GM23338 (cell line): Measurements from ENCODE around the gene PPFIA4. TPM values are rescaled to one million over a fixed set of nuclear protein-coding genes. Genes with fewer than 3 reads are reported as not detected.

Experiments used
- ATAC-seq: fragments of 200-7000 bp; cut with Tn5 transposase; 3 replicates; pipeline ENCODE4 v1.9.1; 2020
- DNase-seq: peaks from one replicate; pipeline ENCODE4 v3.0.0-alpha.2; 2015; ENCODE audit warnings: low spot score
- H2AFZ ChIP-seq: fragments of 200-600 bp; sonication (generic); 2 replicates; pipeline ENCODE4 v1.8.0; 2016; ENCODE audit warnings: antibody characterized with exemption, mild to moderate bottlenecking, moderate library complexity
- H3F3A ChIP-seq: fragments of 200-600 bp; sonication (generic); replicated peaks from 2 replicates; pipeline ENCODE4 v1.8.0; 2017; ENCODE audit warnings: antibody characterized with exemption, mixed run types, low read depth
- H3K27ac ChIP-seq: fragments of 200-600 bp; sonication (generic); 2 replicates; pipeline ENCODE4 v1.6.1; 2016; ENCODE audit warnings: low read depth
- H3K27me3 ChIP-seq: fragments of 200-600 bp; sonication (generic); 2 replicates; pipeline ENCODE4 v1.8.0; 2016; ENCODE audit warnings: mild to moderate bottlenecking, mixed run types, moderate library complexity; ENCODE audit not compliant: insufficient read depth
- H3K36me3 ChIP-seq: fragments of 200-600 bp; sonication (generic); 2 replicates; pipeline ENCODE4 v1.8.0; 2016; ENCODE audit warnings: mild to moderate bottlenecking; ENCODE audit not compliant: insufficient read depth
- H3K4me1 ChIP-seq: fragments of 200-600 bp; sonication (generic); 2 replicates; pipeline ENCODE4 v1.8.0; 2016; ENCODE audit warnings: mild to moderate bottlenecking, moderate library complexity; ENCODE audit not compliant: insufficient read depth
- H3K4me2 ChIP-seq: fragments of 200-600 bp; sonication (generic); 2 replicates; pipeline ENCODE4 v1.7.1; 2017; ENCODE audit warnings: mixed run types
- H3K4me3 ChIP-seq: fragments of 200-600 bp; sonication (generic); 2 replicates; pipeline ENCODE4 v1.6.1; 2016; ENCODE audit warnings: mixed run types
- H3K79me2 ChIP-seq: fragments of 200-600 bp; sonication (generic); replicated peaks from 2 replicates; pipeline ENCODE4 v1.8.0; 2017; ENCODE audit warnings: mild to moderate bottlenecking; ENCODE audit not compliant: insufficient read depth
- H3K9me2 ChIP-seq: fragments of 200-600 bp; sonication (generic); 2 replicates; pipeline ENCODE4 v1.8.0; 2017; ENCODE audit not compliant: insufficient read depth
- H4K20me1 ChIP-seq: fragments of 200-600 bp; sonication (generic); replicated peaks from 2 replicates; pipeline ENCODE4 v1.8.0; 2017; ENCODE audit warnings: mild to moderate bottlenecking; ENCODE audit not compliant: insufficient read depth
- H3K27ac Mint-ChIP-seq: 2 replicates; pipeline ENCODE4 v1.8.0; 2020; ENCODE audit warnings: inconsistent platforms, mild to moderate bottlenecking, moderate library complexity, mixed read lengths
- H3K27me3 Mint-ChIP-seq: 3 replicates; pipeline ENCODE4 v1.8.0; 2022; ENCODE audit warnings: low read depth, mild to moderate bottlenecking, moderate library complexity, mixed read lengths, inconsistent platforms; ENCODE audit not compliant: insufficient read depth, poor library complexity
- H3K36me3 Mint-ChIP-seq: 3 replicates; pipeline ENCODE4 v1.8.0; 2021; ENCODE audit warnings: low read depth, mild to moderate bottlenecking, inconsistent platforms, moderate library complexity, mixed read lengths
- H3K4me1 Mint-ChIP-seq: 3 replicates; pipeline ENCODE4 v1.8.0; 2020; ENCODE audit warnings: mild to moderate bottlenecking, inconsistent platforms, mixed read lengths
- H3K4me3 Mint-ChIP-seq: 3 replicates; pipeline ENCODE4 v1.8.0; 2021; ENCODE audit warnings: moderate library complexity, mild to moderate bottlenecking, inconsistent platforms, mixed read lengths
- H3K9me3 Mint-ChIP-seq: 3 replicates; pipeline ENCODE4 v1.8.0; 2020; ENCODE audit warnings: moderate library complexity, mild to moderate bottlenecking, inconsistent platforms, mixed read lengths
- CREB1 ChIP-seq: fragments of 250-450 bp; sonication (Bioruptor Pico); IDR thresholded peaks from 2 replicates; pipeline ENCODE4 v1.5.0; 2020; ENCODE audit warnings: low read depth, mild to moderate bottlenecking, moderate library complexity
- ETS1 ChIP-seq: IDR thresholded peaks from 2 replicates; pipeline ENCODE4 v1.6.1; 2016; ENCODE audit warnings: antibody characterized with exemption
- EZH2 ChIP-seq: fragments of 200-600 bp; sonication (generic); IDR thresholded peaks from one replicate; pipeline ENCODE4 v1.8.0; 2017; ENCODE audit warnings: antibody characterized with exemption, mild to moderate bottlenecking, low read depth; ENCODE audit not compliant: unreplicated experiment
- EZH2phosphoT487 ChIP-seq: fragments of 200-600 bp; sonication (generic); IDR thresholded peaks from one replicate; pipeline ENCODE4 v1.8.1; 2018; ENCODE audit warnings: antibody characterized with exemption; ENCODE audit not compliant: unreplicated experiment
- JUNB ChIP-seq: IDR thresholded peaks from one replicate; pipeline ENCODE4 v1.6.1; 2016; ENCODE audit warnings: antibody characterized with exemption; ENCODE audit not compliant: unreplicated experiment
- NANOG ChIP-seq: IDR thresholded peaks from 2 replicates; pipeline ENCODE4 v1.6.1; 2016; ENCODE audit warnings: antibody characterized with exemption, borderline replicate concordance
- POLR2AphosphoS5 ChIP-seq: IDR thresholded peaks from 2 replicates; pipeline ENCODE4 v1.6.1; 2016; ENCODE audit warnings: antibody characterized with exemption, low read depth
- STAT1 ChIP-seq: IDR thresholded peaks from one replicate; pipeline ENCODE4 v1.6.1; 2016; ENCODE audit warnings: antibody characterized with exemption; ENCODE audit not compliant: unreplicated experiment
- polyA plus RNA-seq: library from polyadenylated mRNA; unstranded; fragments of >200 nt; fragmentation: Nextera tagmentation; extraction: Ambion mirVana; gene quantifications from 2 replicates; pipeline ENCODE4 v1.2.1, GENCODE V29; 2016
- total RNA-seq: library from RNA; depleted of rRNA; stranded (reverse); fragments of >200 nt; shearing (Covaris generic); gene quantifications from 2 replicates; pipeline ENCODE4 v1.2.3, GENCODE V29; 2014
- TF ChIP-seq, protein P1 (sequence below), 2 experiments: fragments of 200-600 bp in 1 of 2; sonication (generic) in 1 of 2; conservative IDR thresholded peaks; 2 replicates each; pipeline versions ENCODE4 v1.5.1 to v1.6.1; 2016 to 2017; ENCODE audit warnings: antibody characterized with exemption in 2 of 2, low read depth in 2 of 2, mild to moderate bottlenecking in 2 of 2, moderate library complexity in 1 of 2
- TF ChIP-seq, protein P2 (sequence below): fragments of 250-450 bp; sonication (Bioruptor Pico); IDR thresholded peaks from 2 replicates; pipeline ENCODE4 v1.5.0; 2020; ENCODE audit warnings: mild to moderate bottlenecking, moderate library complexity

PPFIA4 gene
- total and polyA plus RNA-seq, 2 experiments from 2014 or later, result 1.3 to 7.6 TPM

DNA sequence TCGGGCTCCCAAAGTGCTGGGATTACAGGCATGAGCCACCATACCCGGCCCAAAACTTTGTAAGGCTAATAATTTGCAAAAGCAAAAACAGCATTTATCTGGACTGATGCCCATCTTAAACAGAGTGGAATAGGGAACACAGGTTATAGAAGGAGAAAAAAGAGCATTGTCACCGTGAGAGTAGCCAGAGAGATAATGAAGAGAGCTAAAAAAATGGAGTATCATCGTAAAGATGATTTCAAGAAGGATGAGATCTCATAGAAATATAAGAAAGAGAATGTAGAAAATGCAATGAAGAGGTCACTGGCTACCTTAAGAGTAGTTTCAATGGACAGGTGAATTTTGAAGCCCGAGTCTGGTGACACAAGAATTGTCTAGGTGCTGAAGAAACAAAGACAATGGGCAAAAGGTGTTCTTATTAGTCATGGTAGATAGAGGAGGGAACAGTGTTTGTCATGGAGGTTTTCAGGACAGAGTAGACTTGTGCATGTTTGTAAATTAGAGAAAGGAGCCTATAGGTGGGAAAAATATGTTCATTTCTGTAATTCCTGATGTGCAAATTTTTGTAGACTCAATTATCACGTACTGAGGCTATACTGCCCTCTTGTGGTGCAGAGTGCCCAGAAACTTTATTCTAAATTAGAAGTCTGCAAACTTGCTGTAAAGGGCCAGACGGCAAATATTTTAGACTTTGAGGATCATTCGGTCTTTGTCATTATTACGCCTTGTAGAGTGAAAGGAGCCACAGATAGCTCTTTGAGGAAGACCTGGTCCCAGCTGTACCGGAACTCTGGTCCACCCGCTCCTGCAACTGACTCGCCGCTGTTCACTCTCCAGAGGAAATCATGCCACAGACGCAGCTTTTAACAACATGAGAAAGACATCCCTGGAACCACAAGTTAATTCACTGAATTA is 27.2 kb upstream of the PPFIA4 start:
- TF ChIP-seq, protein P1, sequence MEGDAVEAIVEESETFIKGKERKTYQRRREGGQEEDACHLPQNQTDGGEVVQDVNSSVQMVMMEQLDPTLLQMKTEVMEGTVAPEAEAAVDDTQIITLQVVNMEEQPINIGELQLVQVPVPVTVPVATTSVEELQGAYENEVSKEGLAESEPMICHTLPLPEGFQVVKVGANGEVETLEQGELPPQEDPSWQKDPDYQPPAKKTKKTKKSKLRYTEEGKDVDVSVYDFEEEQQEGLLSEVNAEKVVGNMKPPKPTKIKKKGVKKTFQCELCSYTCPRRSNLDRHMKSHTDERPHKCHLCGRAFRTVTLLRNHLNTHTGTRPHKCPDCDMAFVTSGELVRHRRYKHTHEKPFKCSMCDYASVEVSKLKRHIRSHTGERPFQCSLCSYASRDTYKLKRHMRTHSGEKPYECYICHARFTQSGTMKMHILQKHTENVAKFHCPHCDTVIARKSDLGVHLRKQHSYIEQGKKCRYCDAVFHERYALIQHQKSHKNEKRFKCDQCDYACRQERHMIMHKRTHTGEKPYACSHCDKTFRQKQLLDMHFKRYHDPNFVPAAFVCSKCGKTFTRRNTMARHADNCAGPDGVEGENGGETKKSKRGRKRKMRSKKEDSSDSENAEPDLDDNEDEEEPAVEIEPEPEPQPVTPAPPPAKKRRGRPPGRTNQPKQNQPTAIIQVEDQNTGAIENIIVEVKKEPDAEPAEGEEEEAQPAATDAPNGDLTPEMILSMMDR (conservative IDR thresholded peaks at IDR 0.05; ENCODE audit: low read depth in 2 of 2), result peak; percentile 76 to 96
- TF ChIP-seq JUNB, result no peak
- Mint-ChIP-seq H3K27ac (peak overlapping the region; percentile 26; the same call in 1 of the 2 replicates), H3K27me3 (no peaks in the 10 kb centered on the region), H3K36me3 (no peaks in the 10 kb centered on the region), H3K4me1 (peaks cover 19% of the 10 kb centered on the region), H3K4me3 (no peak overlapping the region), H3K9me3 (no peaks in the 10 kb centered on the region)
- Histone ChIP-seq H3K27ac (no peak overlapping the region), H3K4me1 (0 out of 2 replicates have a peak, but pooled peaks cover 9% of the 10 kb centered on the region), H3K9me2 (no peaks in the 10 kb centered on the region), H4K20me1 (no peaks in the 10 kb centered on the region), H3K36me3 (no peaks in the 10 kb centered on the region), H3K4me2 (no peak overlapping the region), H2AFZ (0 out of 2 replicates have a peak overlapping the region, but pooled peaks have one; percentile 36), H3K27me3 (no peaks in the 10 kb centered on the region), H3K79me2 (no peaks in the 10 kb centered on the region), H3F3A (no peaks in the 10 kb centered on the region), H3K4me3 (0 out of 2 replicates have a peak overlapping the region, but pooled peaks have one; percentile 8)
- DNase-seq (peak; percentile 85), ATAC-seq (peak; percentile 51)

DNA sequence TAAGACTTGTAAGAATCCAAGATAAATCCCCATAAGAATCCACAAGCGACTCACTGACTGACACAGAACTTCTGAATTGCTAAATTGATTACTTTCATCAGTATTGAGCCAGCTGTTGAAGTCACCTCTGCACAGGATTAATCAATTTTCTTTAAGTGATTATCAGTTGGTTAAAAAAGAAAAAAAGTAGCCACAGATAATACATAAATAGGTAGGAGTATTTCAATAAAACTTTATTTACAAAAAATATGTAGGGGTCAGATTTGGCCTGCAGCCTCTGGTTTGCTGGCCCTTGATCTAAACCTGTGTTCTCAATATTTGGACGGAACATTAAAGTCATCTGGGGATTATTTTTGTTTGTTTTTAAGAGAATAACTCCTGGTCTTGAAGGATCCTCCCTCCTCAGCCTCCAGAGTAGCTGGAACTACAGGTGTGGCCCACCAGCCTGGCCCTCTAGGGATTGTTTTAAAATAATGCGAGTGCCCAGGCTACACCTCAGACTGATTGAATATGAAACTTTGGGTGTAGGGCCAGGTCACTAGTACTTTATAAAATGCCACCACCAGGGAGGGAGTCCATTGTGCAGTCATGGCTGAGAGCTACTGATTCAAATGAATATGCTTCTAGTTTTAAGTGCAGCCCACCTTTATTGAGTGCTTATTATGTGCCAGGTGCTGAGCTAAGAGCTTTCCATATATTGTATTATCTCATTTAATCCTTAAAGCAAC is 25.9 kb upstream of the PPFIA4 start:
- Histone ChIP-seq H3K79me2 (no peaks in the 10 kb centered on the region), H3F3A (no peaks in the 10 kb centered on the region), H3K4me3 (no peak overlapping the region), H4K20me1 (no peaks in the 10 kb centered on the region), H3K4me2 (no peak overlapping the region), H3K27ac (no peak overlapping the region), H3K36me3 (no peaks in the 10 kb centered on the region), H3K9me2 (no peaks in the 10 kb centered on the region), H2AFZ (no peak overlapping the region), H3K4me1 (peaks cover 13% of the 10 kb centered on the region), H3K27me3 (no peaks in the 10 kb centered on the region)
- Mint-ChIP-seq H3K4me1 (peaks cover 19% of the 10 kb centered on the region), H3K27ac (no peak overlapping the region), H3K27me3 (peaks cover under 1% of the 10 kb centered on the region), H3K36me3 (no peaks in the 10 kb centered on the region), H3K4me3 (no peak overlapping the region), H3K9me3 (no peaks in the 10 kb centered on the region)
- DNase-seq (no peak), ATAC-seq (no peak)
- TF ChIP-seq EZH2 (no peak), NANOG (no peak), POLR2AphosphoS5 (no peak), JUNB (no peak), EZH2phosphoT487 (no peak), CREB1 (CRISPR knock-in tag) (no peak), ETS1 (no peak), STAT1 (no peak)
- TF ChIP-seq, protein P2, sequence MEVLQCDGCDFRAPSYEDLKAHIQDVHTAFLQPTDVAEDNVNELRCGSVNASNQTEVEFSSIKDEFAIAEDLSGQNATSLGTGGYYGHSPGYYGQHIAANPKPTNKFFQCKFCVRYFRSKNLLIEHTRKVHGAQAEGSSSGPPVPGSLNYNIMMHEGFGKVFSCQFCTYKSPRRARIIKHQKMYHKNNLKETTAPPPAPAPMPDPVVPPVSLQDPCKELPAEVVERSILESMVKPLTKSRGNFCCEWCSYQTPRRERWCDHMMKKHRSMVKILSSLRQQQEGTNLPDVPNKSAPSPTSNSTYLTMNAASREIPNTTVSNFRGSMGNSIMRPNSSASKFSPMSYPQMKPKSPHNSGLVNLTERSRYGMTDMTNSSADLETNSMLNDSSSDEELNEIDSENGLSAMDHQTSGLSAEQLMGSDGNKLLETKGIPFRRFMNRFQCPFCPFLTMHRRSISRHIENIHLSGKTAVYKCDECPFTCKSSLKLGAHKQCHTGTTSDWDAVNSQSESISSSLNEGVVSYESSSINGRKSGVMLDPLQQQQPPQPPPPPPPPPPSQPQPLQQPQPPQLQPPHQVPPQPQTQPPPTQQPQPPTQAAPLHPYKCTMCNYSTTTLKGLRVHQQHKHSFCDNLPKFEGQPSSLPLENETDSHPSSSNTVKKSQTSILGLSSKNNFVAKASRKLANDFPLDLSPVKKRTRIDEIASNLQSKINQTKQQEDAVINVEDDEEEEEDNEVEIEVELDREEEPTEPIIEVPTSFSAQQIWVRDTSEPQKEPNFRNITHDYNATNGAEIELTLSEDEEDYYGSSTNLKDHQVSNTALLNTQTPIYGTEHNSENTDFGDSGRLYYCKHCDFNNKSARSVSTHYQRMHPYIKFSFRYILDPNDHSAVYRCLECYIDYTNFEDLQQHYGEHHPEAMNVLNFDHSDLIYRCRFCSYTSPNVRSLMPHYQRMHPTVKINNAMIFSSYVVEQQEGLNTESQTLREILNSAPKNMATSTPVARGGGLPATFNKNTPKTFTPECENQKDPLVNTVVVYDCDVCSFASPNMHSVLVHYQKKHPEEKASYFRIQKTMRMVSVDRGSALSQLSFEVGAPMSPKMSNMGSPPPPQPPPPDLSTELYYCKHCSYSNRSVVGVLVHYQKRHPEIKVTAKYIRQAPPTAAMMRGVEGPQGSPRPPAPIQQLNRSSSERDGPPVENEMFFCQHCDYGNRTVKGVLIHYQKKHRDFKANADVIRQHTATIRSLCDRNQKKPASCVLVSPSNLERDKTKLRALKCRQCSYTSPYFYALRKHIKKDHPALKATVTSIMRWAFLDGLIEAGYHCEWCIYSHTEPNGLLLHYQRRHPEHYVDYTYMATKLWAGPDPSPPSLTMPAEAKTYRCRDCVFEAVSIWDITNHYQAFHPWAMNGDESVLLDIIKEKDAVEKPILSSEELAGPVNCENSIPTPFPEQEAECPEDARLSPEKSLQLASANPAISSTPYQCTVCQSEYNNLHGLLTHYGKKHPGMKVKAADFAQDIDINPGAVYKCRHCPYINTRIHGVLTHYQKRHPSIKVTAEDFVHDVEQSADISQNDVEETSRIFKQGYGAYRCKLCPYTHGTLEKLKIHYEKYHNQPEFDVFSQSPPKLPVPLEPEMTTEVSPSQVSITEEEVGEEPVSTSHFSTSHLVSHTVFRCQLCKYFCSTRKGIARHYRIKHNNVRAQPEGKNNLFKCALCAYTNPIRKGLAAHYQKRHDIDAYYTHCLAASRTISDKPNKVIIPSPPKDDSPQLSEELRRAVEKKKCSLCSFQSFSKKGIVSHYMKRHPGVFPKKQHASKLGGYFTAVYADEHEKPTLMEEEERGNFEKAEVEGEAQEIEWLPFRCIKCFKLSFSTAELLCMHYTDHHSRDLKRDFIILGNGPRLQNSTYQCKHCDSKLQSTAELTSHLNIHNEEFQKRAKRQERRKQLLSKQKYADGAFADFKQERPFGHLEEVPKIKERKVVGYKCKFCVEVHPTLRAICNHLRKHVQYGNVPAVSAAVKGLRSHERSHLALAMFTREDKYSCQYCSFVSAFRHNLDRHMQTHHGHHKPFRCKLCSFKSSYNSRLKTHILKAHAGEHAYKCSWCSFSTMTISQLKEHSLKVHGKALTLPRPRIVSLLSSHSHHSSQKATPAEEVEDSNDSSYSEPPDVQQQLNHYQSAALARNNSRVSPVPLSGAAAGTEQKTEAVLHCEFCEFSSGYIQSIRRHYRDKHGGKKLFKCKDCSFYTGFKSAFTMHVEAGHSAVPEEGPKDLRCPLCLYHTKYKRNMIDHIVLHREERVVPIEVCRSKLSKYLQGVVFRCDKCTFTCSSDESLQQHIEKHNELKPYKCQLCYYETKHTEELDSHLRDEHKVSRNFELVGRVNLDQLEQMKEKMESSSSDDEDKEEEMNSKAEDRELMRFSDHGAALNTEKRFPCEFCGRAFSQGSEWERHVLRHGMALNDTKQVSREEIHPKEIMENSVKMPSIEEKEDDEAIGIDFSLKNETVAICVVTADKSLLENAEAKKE (CRISPR knock-in tag), result no peak
